Measurements from ENCODE around the gene TRIM65. TPM values are rescaled to one million over a fixed set of nuclear protein-coding genes. Genes with fewer than 3 reads are reported as not detected.

Gene TRIM65
- 32.7 and 35.4 TPM in 2 replicates for total RNA-seq

GRCh38 chr17:75896415-75897159, at the start of gene TRIM65:
Gene TRIM65, minus strand, starts transcription at chr17:75896951. Its CDS starts 14 bp downstream, at chr17:75896937.
- intact Hi-C loops (cut with micrococcal nuclease), result loop anchor here (1.0 to 2.0 kb wide), 7 partner anchors 8 to 230 kb away; partner anchors contain the start of genes ACOX1, FBF1, MRPL38 and RECQL5

- intact Hi-C loops (cut with micrococcal nuclease), result no loop called here
Observed at GRCh38 chr17:75945211-75945610, 48.5 kb upstream of the TRIM65 start.

- intact Hi-C loops (cut with micrococcal nuclease), result no loop called here
Observed at GRCh38 chr17:75943491-75943890, 46.7 kb upstream of the TRIM65 start.

- intact Hi-C loops (cut with micrococcal nuclease), result no loop called here
Observed at GRCh38 chr17:75942473-75942872, 45.7 kb upstream of the TRIM65 start.

- intact Hi-C loops (cut with micrococcal nuclease), result loop anchor here (1.0 to 2.0 kb wide), 9 partner anchors 36 to 616 kb away; partner anchors contain the start of genes ACOX1, EXOC7, TEN1 and TRIM65
Observed at GRCh38 chr17:75941442-75941819, 44.7 kb upstream of the TRIM65 start.

- intact Hi-C loops (cut with micrococcal nuclease), result loop anchor here (1.0 to 2.0 kb wide), 9 partner anchors 36 to 616 kb away; partner anchors contain the start of genes ACOX1, EXOC7, TEN1 and TRIM65
Observed at GRCh38 chr17:75940727-75941441, 44.1 kb upstream of the TRIM65 start, which contains the start of gene FBF1. Gene FBF1, minus strand, starts transcription at chr17:75941042. Its CDS starts 2,893 bp downstream, at chr17:75938149.

GRCh38 chr17:75937652-75938051, 40.9 kb upstream of the TRIM65 start:
- intact Hi-C loops (cut with micrococcal nuclease), result no loop called here

GRCh38 chr17:75933808-75934207, 37.1 kb upstream of the TRIM65 start:
- intact Hi-C loops (cut with micrococcal nuclease), result no loop called here

GRCh38 chr17:75932852-75933251, 36.1 kb upstream of the TRIM65 start:
- intact Hi-C loops (cut with micrococcal nuclease), result no loop called here

GRCh38 chr17:75931062-75931461, 34.3 kb upstream of the TRIM65 start:
- intact Hi-C loops (cut with micrococcal nuclease), result no loop called here

- intact Hi-C loops (cut with micrococcal nuclease), result no loop called here
Observed at GRCh38 chr17:75927286-75927922, 30.7 kb upstream of the TRIM65 start.

GRCh38 chr17:75926456-75926855, 29.7 kb upstream of the TRIM65 start:
- intact Hi-C loops (cut with micrococcal nuclease), result no loop called here

GRCh38 chr17:75925912-75926311, 29.2 kb upstream of the TRIM65 start:
- intact Hi-C loops (cut with micrococcal nuclease), result no loop called here

GRCh38 chr17:75925103-75925502, 28.4 kb upstream of the TRIM65 start:
- intact Hi-C loops (cut with micrococcal nuclease), result no loop called here

- intact Hi-C loops (cut with micrococcal nuclease), result no loop called here
Observed at GRCh38 chr17:75922963-75923874, 26.5 kb upstream of the TRIM65 start.

- intact Hi-C loops (cut with micrococcal nuclease), result no loop called here
Observed at GRCh38 chr17:75922173-75922961, 25.6 kb upstream of the TRIM65 start.

GRCh38 chr17:75921596-75921995, 24.8 kb upstream of the TRIM65 start:
- intact Hi-C loops (cut with micrococcal nuclease), result no loop called here

GRCh38 chr17:75920045-75920560, 23.4 kb upstream of the TRIM65 start:
- intact Hi-C loops (cut with micrococcal nuclease), result no loop called here

- intact Hi-C loops (cut with micrococcal nuclease), result no loop called here
Observed at GRCh38 chr17:75919611-75920010, 22.9 kb upstream of the TRIM65 start.
